Prostate gland (tissue), 2 donors: ENCODE data around the gene MAPKAP1.

Source experiments
- CTCF ChIP-seq, 4 experiments: fragments of 200-600 bp in 2 of 4; fragments of 450-650 bp in 2 of 4; sonication (generic) in 2 of 4; IDR thresholded peaks; 1 replicate in 3 of 4; 2 replicates in 1 of 4; pipeline ENCODE4 v1.5.1; 2016 to 2019; ENCODE audit warnings: antibody characterized with exemption in 4 of 4, mild to moderate bottlenecking in 2 of 4, moderate library complexity in 2 of 4
- POLR2A ChIP-seq: fragments of 450-650 bp; IDR thresholded peaks from one replicate; pipeline ENCODE4 v1.6.1; 2016; ENCODE audit warnings: antibody characterized with exemption, mild to moderate bottlenecking

- no peak for TF ChIP-seq CTCF (IDR thresholded peaks at IDR 0.05)
- no peak for TF ChIP-seq POLR2A
Measured at GRCh38 chr9:125519734-125520133, 187.3 kb downstream of the MAPKAP1 start.
